Measurements from ENCODE around the gene RASGRP3. TPM values are rescaled to one million over a fixed set of nuclear protein-coding genes. Genes with fewer than 3 reads are reported as not detected.

Gene RASGRP3
- total and polyA plus RNA-seq, 2 donors (not counting 3 experiments of a cell fraction or from before 2014, with no cell fraction given): 16.0 to 39.6 TPM

DNA sequence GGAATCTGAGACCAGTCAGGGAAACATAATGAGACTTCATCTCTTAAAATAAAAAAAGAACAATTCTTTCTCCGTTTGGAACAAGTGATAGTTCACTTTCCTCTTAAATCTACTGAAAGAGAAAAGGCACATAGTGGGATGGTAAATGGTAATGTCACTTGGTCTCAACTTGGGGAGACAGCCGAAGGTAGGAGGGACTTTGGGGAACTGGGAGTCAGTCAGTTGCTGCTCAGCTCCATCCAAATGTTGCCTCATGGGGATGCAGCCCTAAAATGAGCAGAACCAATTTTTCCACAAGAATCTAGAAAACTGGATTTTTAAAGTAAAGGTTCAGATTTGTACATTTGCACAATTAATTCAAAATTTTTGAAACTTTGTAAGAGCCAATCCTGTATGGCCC lies 19.2 kb downstream of the RASGRP3 start:
- no TSS peak for BruUV-seq (replicated peaks)
- DNase-seq (ENCODE audit: low read depth, low spot score): no peak
- Histone ChIP-seq H2AFZ (ENCODE audit: low read depth, low read length) (no peak overlapping the region), H3K4me3 (replicated peaks in 1 of 3; ENCODE audit: insufficient read depth in 1 of 3, low read depth in 1 of 3, low read length in 3 of 3) (no peak overlapping the region), H3K4me2 (ENCODE audit: insufficient read depth, low read length) (no peak overlapping the region), H3K36me3 (ENCODE audit: control insufficient read depth in 2 of 2, extremely low read depth in 1 of 2, insufficient read depth in 2 of 2, low read length in 2 of 2) (no peaks in the 10 kb centered on the region), H3K9me3 (replicated peaks; ENCODE audit: control insufficient read depth, insufficient read depth, low read length) (no peaks in the 10 kb centered on the region), H3K9me1 (replicated peaks; ENCODE audit: control insufficient read depth, extremely low read depth, insufficient read depth, low read length) (no peaks in the 10 kb centered on the region), H3K27me3 (ENCODE audit: control insufficient read depth in 2 of 2, insufficient read depth in 2 of 2, low read length in 2 of 2) (peaks cover 3 to 6% of the 10 kb centered on the region in 2 experiments), H3K4me1 (ENCODE audit: control insufficient read depth, extremely low read depth, insufficient read depth, low read length) (peaks cover 29% of the 10 kb centered on the region), H4K20me1 (replicated peaks; ENCODE audit: control insufficient read depth, extremely low read depth, insufficient read depth, low read length) (no peaks in the 10 kb centered on the region), H3K79me2 (ENCODE audit: control insufficient read depth, insufficient read depth, low read length) (no peaks in the 10 kb centered on the region), H3K27ac (ENCODE audit: insufficient read depth, low read depth, low read length) (no peak overlapping the region), H3K9ac (replicated peaks; ENCODE audit: extremely low read depth, insufficient read depth, low read length) (no peak overlapping the region)
- CTCF ChIA-PET: no interaction called here
- intact Hi-C loops (cut with micrococcal nuclease): loop anchor here (2.0 kb wide), 1 partner anchor 59 kb away; no protein-coding TSS in a partner anchor
- FAIRE-seq: no peak
- POLR2A ChIA-PET: no interaction called here
- TF ChIP-seq POLR2AphosphoS5 (IDR thresholded peaks at IDR 0.05; ENCODE audit: insufficient read depth, low read depth, low read length) (no peak), POLR2A (IDR thresholded peaks at IDR 0.05; ENCODE audit: low read depth, low read length) (no peak), FOS (IDR thresholded peaks at IDR 0.05; ENCODE audit: borderline replicate concordance, insufficient read depth, low read length) (no peak), CTCF (IDR thresholded peaks at IDR 0.05; ENCODE audit: extremely low read depth in 1 of 2, insufficient read depth in 1 of 2, low read depth in 1 of 2, low read length in 2 of 2) (no peak), MYC (IDR thresholded peaks at IDR 0.05; ENCODE audit: low read depth, low read length) (no peak), JUN (IDR thresholded peaks at IDR 0.05; ENCODE audit: borderline replicate concordance, insufficient read depth, insufficient read length, low read depth) (no peak), GATA2 (IDR thresholded peaks at IDR 0.05; ENCODE audit: insufficient read depth, insufficient read length, low read depth, low read length) (no peak), EZH2 (IDR thresholded peaks at IDR 0.05; ENCODE audit: borderline replicate concordance, low read depth, low read length, severe bottlenecking) (no peak)
- TF ChIP-seq, protein P1, sequence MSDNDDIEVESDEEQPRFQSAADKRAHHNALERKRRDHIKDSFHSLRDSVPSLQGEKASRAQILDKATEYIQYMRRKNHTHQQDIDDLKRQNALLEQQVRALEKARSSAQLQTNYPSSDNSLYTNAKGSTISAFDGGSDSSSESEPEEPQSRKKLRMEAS (IDR thresholded peaks at IDR 0.05; ENCODE audit: insufficient read depth, insufficient read length): no peak
- dilution Hi-C loops (cut with MboI; ENCODE audit: extremely low pct_ligation_motif_present, low sequenced_read_pairs): no loop called here

Measured in endothelial cell of umbilical vein (primary cell).